Measurements from ENCODE around the gene METTL8. TPM values are rescaled to one million over a fixed set of nuclear protein-coding genes. Genes with fewer than 3 reads are reported as not detected.
A peak's percentile ranks its signal among the peaks of the same experiment; 100 is the strongest.
"Not testable (repeated sequence)": the region's sequence is repeated elsewhere in the genome, so short reads cannot be mapped to it uniquely, and the experiment has no call there.

METTL8 gene
- total RNA-seq, 4 donors from 2014 or later, result 10.6 to 13.7 (median 13.2) TPM

DNA sequence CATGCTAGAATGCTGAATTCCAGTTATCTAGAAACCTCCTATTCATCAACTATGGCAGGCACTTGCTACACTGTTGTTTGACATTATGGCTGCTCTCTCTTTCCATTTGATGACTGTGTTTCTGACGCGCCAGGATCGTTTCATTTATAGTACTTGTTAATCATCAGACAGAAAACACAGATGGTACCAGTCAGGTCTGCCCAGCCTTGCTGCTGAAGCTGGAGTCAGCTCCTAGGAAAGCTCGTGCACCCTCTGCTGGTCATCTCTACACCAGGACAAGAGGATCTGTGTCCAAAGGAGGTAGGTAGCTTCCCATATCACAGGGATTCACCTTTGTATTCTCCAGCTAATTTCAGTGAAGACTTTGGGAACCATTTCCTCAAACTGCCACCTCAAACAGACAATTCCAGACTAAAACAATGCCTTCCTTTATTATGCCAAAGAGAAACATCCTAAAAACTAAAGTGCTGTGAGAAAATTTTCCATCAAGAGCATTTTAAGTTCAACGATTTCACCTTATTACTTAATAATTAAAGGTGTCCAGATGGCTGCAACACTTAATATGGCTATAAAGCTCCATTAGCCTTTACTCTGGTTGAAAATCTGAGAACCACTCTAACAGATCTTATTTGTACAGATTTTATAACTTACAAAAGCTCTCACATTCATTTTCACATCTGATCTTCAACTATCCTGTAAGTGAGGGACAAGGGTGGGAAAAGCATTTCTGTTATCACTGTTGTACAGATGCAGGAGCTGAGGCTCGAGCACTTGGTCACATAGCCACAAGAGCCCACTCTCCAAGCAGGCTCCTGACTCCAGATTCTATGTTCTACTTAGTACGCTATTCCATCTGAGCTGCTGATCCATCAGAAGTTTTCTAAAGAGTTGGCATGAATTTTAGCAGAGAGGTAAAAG lies 17.5 kb downstream of the METTL8 start:
- no peaks in the 10 kb centered on the region for H3K9me3 ChIP-seq
- TF ChIP-seq, protein P1, sequence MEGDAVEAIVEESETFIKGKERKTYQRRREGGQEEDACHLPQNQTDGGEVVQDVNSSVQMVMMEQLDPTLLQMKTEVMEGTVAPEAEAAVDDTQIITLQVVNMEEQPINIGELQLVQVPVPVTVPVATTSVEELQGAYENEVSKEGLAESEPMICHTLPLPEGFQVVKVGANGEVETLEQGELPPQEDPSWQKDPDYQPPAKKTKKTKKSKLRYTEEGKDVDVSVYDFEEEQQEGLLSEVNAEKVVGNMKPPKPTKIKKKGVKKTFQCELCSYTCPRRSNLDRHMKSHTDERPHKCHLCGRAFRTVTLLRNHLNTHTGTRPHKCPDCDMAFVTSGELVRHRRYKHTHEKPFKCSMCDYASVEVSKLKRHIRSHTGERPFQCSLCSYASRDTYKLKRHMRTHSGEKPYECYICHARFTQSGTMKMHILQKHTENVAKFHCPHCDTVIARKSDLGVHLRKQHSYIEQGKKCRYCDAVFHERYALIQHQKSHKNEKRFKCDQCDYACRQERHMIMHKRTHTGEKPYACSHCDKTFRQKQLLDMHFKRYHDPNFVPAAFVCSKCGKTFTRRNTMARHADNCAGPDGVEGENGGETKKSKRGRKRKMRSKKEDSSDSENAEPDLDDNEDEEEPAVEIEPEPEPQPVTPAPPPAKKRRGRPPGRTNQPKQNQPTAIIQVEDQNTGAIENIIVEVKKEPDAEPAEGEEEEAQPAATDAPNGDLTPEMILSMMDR (IDR thresholded peaks at IDR 0.05), result peak; percentile 51 to 92 (median 76)
- TF ChIP-seq POLR2A (IDR thresholded peaks at IDR 0.05), result no peak
- no peak overlapping the region for H3K4me3 ChIP-seq (replicated peaks in 1 of 3)
- H3K27me3 ChIP-seq, result no peaks in the 10 kb centered on the region
- intact Hi-C loops (cut with DNase I), result loop anchor here (5.0 to 10.0 kb wide), 2 partner anchors 251 to 444 kb away; partner anchors contain the start of gene TLK1
- H3K4me1 ChIP-seq, result no peaks in the 10 kb centered on the region
- WGBS, 2 donors, result 33 to 36% methylated on average over 7 of the region's 7 CpGs
- DNase-seq, result peak; percentile 92 to 94
- H3K36me3 ChIP-seq, result no peaks in the 10 kb centered on the region
- H3K27ac ChIP-seq, result no peak overlapping the region

DNA sequence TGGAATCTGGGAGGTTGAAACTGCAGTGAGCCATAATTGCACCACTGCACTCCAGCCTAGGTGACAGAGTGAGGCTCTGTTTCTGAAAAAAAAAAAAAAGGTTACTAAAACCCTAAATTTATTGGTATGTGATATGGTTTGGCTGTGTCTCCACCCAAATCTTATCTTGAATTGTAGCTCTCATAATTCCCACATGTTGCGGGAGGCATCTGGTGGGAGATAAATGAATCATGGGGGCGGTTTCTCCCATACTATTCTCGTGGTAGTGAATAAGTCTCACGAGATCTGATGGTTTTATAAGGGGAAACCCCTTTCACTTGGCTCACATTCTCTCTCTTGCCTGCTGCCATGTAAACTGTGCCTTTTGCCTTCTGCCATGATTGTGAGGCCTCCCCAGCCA lies 19.1 kb downstream of the METTL8 start:
- not testable (repeated sequence) for H3K27ac ChIP-seq

DNA sequence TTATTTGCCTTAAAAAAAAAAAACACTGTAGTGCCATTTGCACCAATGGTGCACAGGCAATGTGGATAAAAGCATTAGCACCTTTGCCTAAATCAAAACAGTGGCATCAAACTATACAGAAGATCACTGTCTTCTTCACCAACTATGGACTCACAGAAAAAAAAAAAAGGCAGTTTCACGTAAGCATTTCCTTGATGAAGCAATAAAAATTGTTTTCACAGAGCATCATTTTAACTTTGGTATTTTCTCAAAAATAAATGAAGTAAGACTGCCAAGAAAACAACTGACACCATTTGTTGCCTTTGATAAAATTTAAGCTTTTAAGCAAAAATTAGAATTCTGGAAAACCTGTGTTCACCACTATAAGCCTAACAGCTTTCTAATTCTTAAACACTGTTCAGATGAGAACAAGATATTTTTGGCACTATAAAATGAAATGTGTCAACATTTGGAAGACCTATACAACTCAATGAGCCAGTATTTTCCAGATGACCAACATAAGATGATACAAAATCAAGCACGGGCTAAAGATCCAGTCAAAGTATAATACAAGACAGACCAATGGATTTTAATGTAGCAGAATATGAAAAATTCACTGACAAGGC lies 21.1 kb downstream of the METTL8 start:
- intact Hi-C loops (cut with DNase I), result loop anchor here (10.0 kb wide), 1 partner anchor 248 kb away; the partner anchor contains the start of gene TLK1
- 78 to 84% methylated on average over 2 of the region's 2 CpGs for WGBS, 2 donors
- TF ChIP-seq, protein P1 (IDR thresholded peaks at IDR 0.05), result no peak
- no peak for TF ChIP-seq POLR2A (IDR thresholded peaks at IDR 0.05)
- no peaks in the 10 kb centered on the region for H3K9me3 ChIP-seq
- H3K27me3 ChIP-seq, result no peaks in the 10 kb centered on the region
- H3K4me3 ChIP-seq (replicated peaks in 1 of 3), result no peak overlapping the region
- no peak for DNase-seq
- no peak overlapping the region for H3K27ac ChIP-seq
- no peaks in the 10 kb centered on the region for H3K4me1 ChIP-seq
- H3K36me3 ChIP-seq, result no peaks in the 10 kb centered on the region

More for the DNA sequence above, 19.1 kb downstream of the METTL8 start:
- not testable (repeated sequence) for H3K27me3 ChIP-seq; H3K9me3 ChIP-seq; H3K36me3 ChIP-seq; H3K4me3 ChIP-seq (replicated peaks in 1 of 3); DNase-seq; H3K4me1 ChIP-seq
- intact Hi-C loops (cut with DNase I), result loop anchor here (5.0 to 10.0 kb wide), 2 partner anchors 250 to 442 kb away; partner anchors contain the start of gene TLK1
- 86 to 88% methylated on average over 4 of the region's 4 CpGs for WGBS, 2 donors

DNA sequence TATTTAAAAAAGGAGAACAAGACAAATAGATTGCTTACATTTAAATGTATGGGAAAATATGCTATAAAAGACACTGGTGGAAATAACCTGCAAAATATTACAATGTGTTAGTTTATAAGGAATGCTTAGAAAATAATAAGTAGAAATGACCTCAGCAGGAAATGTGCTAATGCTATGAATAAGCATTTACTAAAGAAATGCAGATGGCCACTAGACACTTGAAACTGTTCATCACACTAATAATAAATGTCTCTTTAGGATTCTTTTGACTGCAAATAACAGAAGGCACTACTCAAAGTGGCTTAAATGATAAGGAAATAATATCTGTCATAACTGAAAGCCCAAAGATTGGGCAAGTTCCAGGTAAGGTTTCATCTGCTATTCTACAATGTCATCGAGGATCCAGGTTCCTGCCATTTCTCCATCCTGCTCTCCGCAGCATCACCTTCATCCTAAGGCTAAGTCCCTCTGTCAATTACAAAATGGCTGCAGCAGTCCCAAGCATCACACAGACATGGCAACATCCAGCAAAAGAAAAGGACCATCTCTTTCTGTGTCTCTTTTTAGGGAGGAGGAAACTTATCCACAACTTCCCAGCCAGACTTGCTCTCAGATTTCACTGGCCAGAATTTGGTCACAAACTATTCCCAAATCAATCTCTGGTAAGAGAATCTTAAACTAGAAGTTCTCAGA lies 21.9 kb downstream of the METTL8 start:
- Histone ChIP-seq H3K9me3 (no peaks in the 10 kb centered on the region), H3K4me1 (no peaks in the 10 kb centered on the region), H3K27me3 (no peaks in the 10 kb centered on the region), H3K4me3 (replicated peaks in 1 of 3) (no peak overlapping the region), H3K27ac (no peak overlapping the region), H3K36me3 (no peaks in the 10 kb centered on the region)
- TF ChIP-seq, protein P1 (IDR thresholded peaks at IDR 0.05), result no peak
- TF ChIP-seq POLR2A (IDR thresholded peaks at IDR 0.05), result no peak
- DNase-seq, result no peak
- 93 to 96% methylated on average over 2 of the region's 2 CpGs for WGBS, 2 donors
- intact Hi-C loops (cut with DNase I), result loop anchor here (10.0 kb wide), 1 partner anchor 247 kb away; the partner anchor contains the start of gene TLK1

DNA sequence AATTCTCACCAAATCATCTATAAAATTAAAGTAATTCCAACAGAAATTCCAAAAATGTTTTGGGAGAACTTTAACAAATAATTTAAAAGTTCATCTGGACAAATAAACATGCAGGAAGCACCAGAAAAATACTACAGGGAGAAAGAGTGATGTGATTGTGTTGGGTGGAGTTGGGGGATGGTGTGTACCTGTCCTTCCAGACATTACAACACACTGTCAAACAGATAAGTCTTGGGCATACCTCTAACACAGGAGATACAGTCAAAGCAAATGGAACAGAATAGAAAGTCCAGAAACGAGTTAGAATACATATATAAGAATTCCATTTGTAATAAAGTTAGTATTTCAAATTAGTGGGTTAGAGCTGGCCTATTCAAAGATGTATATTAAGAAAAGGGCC lies 22.6 kb downstream of the METTL8 start:
- 88 to 94% methylated on average over 1 of the region's 1 CpG for WGBS, 2 donors
- TF ChIP-seq, protein P1 (IDR thresholded peaks at IDR 0.05), result no peak
- TF ChIP-seq POLR2A (IDR thresholded peaks at IDR 0.05), result no peak
- H3K27me3 ChIP-seq, result no peaks in the 10 kb centered on the region
- H3K36me3 ChIP-seq, result no peaks in the 10 kb centered on the region
- H3K4me3 ChIP-seq (replicated peaks in 1 of 3), result no peak overlapping the region
- H3K27ac ChIP-seq, result no peak overlapping the region
- H3K4me1 ChIP-seq, result no peaks in the 10 kb centered on the region
- intact Hi-C loops (cut with DNase I), result loop anchor here (10.0 kb wide), 1 partner anchor 246 kb away; the partner anchor contains the start of gene TLK1
- H3K9me3 ChIP-seq, result no peaks in the 10 kb centered on the region
- DNase-seq, result no peak

Measured in thyroid gland (tissue), 4 donors.